ENCODE data around the gene ANAPC1.
"Not testable (repeated sequence)": the region's sequence is repeated elsewhere in the genome, so short reads cannot be mapped to it uniquely, and the experiment has no call there.

ANAPC1 gene

GRCh38 chr2:111748429-111748828 is 135.6 kb downstream of the ANAPC1 start:
- DNase-seq (ENCODE audit: insufficient read length, low spot score): not testable (repeated sequence)
- FAIRE-seq: peak; percentile 66

GRCh38 chr2:111747410-111748115 is 136.4 kb downstream of the ANAPC1 start:
- FAIRE-seq: peak; percentile 86
- not testable (repeated sequence) for DNase-seq (ENCODE audit: insufficient read length, low spot score)

GRCh38 chr2:111744751-111745150 is 139.2 kb downstream of the ANAPC1 start:
- DNase-seq (ENCODE audit: insufficient read length, low spot score); FAIRE-seq: not testable (repeated sequence)

- FAIRE-seq: peak; percentile 74
- not testable (repeated sequence) for DNase-seq (ENCODE audit: insufficient read length, low spot score)
Measured at GRCh38 chr2:111741517-111741916, 142.5 kb downstream of the ANAPC1 start.

- not testable (repeated sequence) for DNase-seq (ENCODE audit: insufficient read length, low spot score)
- FAIRE-seq: peak; percentile 99
Measured at GRCh38 chr2:111735838-111736721, 147.9 kb downstream of the ANAPC1 start.

GRCh38 chr2:111735420-111735819 is 148.6 kb downstream of the ANAPC1 start:
- not testable (repeated sequence) for DNase-seq (ENCODE audit: insufficient read length, low spot score); FAIRE-seq

- not testable (repeated sequence) for DNase-seq (ENCODE audit: insufficient read length, low spot score); FAIRE-seq
Measured at GRCh38 chr2:111729812-111730458, 154.1 kb downstream of the ANAPC1 start.

GRCh38 chr2:111727611-111728110 is 156.3 kb downstream of the ANAPC1 start:
- DNase-seq (ENCODE audit: insufficient read length, low spot score): not testable (repeated sequence)
- peak; percentile 92 for FAIRE-seq

- not testable (repeated sequence) for FAIRE-seq; DNase-seq (ENCODE audit: insufficient read length, low spot score)
Measured at GRCh38 chr2:111725742-111726141, 158.3 kb downstream of the ANAPC1 start.

GRCh38 chr2:111719610-111720009 is 164.4 kb downstream of the ANAPC1 start:
- not testable (repeated sequence) for FAIRE-seq; DNase-seq (ENCODE audit: insufficient read length, low spot score)

All from HTR-8/SVneo (cell line).